Measurements from ENCODE around the gene CRELD2. TPM values are rescaled to one million over a fixed set of nuclear protein-coding genes. Genes with fewer than 3 reads are reported as not detected.

Gene CRELD2
- total RNA-seq, 1 experiment from 2014 or later: 49.7 TPM

DNA sequence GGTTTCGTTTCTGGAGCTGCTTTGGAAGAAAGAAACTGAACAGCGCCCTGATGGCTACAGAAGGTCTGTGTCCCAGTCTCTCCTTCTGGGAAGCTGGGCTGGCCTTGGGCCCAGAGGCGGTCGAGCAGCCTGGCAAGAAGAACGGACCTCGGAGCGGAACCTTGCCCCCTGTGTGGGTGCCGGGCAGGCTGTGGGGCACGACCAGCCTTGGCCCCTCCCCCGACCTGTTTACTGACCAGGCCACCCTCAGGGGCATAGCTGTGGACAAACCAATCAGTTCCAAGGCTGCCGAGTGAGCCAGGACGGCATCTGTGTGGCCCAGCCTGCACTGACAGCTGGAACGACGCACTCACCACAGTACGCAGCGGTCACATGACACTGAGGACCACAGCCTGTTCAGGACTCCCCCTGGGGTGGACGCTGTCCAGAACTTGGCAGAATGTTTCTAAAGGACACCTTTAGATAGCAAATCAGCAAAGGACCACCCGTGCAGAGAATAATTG, 49.3 kb downstream of the CRELD2 start:
- DNase-seq (ENCODE audit: low read depth): no peak

DNA sequence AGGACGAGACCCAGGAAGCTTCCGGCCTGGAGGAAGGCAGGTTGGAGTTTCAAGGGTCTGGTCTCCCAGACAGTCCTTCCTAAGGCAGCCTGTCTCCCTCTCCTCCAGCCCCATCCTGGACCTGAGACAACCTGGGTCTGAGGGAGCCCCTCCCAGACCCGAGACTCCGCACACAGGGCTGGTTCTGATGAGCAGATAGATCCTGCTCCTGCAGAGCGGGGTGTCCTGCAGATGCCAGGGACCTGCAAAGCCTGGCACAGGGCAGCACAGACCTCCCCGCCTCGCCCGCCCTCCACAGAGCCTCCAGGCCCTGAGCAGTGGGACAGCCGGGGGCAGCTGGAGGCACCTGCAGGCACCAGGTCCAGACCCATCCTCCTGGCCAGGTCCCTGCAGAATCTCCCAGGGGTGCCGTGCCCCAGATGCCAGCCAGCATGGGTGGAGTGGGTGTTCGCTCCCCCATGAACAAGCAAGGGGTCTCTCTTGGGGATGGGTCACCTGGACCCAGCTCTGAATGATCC, 49.9 kb downstream of the CRELD2 start:
- no peak for DNase-seq (ENCODE audit: low read depth)

DNA sequence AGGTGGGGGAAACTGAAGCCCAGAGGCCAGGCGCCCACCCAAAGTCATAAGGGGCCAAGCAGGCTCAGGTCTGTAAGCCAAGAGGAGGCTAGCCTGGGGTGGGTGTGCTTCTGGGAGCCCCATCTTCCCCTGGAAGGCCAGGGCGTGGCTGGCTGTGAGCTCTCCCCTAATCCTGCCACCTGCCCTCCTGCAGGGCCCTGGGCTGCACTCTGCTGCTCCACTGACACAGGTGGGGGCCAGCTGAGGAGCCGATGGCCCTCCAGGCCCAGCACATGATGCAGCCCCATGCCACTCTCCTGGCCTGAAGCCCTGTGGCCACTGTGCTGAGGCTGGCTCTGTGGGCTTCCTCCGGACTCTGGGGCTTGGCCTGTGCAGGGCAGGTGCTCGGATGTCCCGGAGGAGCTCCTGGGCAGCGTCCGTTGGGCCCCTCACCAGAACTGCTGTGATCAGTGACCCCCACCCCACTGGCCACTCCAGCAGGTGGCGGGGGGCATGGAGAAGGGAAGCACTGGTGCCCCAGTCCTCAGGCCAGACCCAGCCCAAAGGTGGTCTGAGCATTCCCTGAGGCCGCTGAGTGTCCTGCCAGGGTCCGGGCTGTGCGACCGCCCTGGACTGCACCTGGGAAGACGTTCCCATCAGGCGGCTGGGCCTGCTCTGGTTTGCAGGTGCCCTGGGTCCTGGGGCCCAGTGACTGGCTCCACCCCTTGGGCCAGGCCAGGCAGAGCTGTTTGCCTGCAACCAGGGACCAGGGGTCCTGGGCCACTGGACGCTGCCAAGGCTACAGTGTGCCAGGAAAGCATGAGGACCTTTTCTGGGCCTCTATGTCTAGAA, 50.6 kb downstream of the CRELD2 start:
- DNase-seq (ENCODE audit: low read depth): no peak

DNA sequence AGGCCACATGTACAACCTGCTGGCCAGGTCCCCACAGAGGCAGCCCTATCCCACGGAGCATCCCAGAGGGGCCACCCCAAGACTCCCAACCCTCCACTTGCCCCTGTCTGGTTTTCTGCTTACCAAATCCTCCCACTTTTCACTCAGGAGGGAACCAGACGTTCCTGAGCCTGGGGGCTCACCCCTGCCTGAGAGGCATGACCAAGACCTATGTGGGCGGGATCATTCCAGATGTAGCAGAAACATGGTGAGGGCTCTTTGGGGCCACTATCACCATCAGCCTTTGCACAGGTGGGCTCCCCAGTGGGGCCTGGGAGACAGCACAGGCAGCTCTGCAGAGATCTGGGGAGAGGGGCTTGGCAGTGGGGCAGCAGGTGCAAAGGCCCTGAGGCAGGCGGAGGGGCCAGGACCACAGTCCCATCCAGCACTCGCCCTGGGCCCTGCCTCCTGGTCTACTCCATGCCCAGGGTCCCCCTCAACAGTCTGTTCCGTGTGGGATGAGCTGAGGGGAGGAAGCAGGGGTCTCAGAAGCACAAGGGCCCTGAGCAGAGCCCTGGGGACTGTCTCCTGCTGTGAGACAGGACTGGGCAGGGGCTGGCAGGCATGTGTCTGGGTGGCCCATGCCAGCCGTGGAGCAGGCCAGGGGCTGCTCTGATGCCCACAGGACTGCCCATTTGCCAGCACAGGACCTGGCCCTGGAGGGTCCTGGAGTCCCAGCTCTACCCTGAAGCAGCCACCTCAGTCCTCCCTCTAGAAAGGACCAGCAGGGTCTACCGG, 51.5 kb downstream of the CRELD2 start:
- DNase-seq (ENCODE audit: low read depth): no peak

DNA sequence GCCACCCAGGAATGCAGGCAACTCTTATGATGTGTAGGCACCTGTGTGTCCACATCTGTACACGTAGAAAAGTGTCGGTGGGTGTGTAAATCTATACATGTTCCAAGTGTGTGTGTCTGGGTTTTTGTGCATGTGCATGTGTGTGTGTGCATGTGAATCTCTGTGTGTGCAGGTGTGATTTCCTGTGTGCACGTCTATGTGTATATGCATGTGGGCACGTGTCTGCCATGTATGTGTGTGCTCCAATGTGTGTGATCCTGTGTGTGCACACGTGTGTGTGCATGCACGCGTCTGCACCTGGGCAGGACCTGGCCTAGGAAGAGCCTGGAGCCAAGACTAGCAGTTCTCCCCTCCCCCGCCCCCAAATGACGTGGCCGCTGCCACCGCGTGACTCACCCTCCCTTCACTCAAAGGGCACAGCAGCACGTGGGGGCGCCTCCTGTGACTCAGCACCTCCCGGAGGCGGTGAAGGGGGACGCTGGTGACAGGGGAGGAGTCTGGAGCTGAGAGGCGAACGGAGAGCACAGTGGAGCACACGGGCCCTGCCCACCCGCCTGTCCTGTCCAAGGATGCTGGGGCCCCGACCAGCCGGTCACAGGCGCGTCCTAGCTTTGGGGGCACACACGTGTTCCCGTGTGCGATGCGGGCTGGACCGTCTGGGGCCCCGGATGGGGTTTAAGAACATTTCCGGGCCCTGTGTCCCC, 52.2 kb downstream of the CRELD2 start:
- peak; percentile 97 for DNase-seq (ENCODE audit: low read depth)

DNA sequence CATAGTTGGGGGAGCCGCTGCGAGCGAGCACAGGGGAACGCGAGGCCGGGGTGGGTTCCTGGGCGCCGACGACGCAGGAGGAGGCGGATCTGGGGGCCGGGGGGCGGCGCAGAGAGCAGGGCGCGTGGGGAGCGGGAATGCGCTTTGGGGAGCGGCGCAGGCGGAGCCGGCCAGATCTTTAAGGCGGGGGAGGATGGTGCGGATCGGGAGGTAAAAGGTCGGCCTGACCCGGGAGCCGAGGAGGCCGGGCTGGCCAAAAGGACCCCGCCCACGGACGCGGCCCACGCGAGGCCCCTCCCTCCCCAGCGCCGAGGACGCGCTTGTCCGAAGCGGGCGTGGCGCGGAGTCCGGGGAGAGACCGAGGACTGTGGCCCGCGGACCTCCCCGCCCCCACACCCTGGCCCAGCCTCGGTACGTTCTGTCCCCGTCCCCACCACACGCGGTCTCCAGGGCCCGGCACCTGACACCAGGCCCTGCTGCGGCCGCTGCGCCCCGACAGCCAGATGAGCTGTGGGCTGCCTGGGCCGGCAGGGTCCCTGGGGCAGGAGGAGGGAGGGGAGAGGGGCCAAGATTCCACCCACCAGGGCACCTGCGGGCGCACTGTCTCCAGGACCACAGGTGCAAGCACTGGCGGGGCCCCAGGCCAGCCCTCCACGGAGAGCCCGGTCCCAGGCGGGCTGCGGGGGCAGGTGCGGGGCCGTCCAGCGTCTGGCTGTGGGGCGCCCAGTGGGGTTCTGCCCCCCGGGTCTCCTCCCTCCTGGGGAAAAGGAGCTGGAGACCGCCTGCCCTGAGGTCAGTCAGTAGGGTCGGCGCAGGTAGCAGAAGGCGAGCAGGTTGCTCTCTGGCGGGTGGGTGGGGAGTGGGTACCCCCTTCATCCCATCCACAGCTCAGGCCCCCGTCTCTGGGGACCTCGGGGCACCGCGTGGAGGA, 53.1 kb downstream of the CRELD2 start:
- peak; percentile 66 for DNase-seq (ENCODE audit: low read depth)

DNA sequence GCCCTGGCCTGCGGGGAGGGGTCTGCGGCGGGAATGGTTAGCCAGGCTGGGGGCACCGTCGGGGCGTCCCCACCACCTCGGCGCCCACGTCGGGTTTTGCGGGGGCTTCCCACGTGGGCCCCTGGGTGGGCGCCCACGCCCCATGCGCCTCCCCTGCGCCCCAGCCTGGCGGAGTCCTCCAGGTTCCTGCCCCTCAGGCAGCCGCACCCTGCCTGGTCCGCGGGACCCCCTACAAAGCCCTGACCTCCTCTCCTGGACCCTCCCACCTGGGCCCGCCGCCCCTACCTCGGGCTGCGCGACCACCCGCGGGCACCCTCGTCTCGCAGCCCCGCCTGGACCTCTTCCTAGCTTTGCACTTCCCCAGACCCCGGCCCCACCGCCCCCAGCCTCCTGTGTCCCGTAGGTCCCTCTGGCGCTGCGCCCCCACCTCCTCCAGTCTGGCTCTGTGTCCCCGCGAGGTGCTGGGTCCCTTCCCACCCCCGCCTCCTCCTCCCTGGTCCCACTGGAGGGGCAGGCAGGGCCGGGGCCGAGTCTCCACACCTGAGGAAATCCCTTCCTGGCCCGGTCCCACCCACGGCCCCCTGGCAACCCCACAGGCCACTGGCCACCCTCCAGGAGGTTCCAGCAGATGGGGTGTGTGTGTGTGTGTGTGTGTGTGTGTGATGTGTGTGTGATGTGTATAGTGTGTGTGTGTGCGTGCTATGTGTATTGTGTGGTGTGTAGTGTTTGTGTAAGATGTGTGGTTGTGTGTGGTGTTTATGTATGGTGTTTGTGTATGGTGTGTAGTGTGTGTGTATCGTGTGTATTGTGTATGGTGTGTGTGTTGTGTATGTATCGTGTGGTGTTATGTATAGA, 54.0 kb downstream of the CRELD2 start:
- DNase-seq (ENCODE audit: low read depth): no peak

DNA sequence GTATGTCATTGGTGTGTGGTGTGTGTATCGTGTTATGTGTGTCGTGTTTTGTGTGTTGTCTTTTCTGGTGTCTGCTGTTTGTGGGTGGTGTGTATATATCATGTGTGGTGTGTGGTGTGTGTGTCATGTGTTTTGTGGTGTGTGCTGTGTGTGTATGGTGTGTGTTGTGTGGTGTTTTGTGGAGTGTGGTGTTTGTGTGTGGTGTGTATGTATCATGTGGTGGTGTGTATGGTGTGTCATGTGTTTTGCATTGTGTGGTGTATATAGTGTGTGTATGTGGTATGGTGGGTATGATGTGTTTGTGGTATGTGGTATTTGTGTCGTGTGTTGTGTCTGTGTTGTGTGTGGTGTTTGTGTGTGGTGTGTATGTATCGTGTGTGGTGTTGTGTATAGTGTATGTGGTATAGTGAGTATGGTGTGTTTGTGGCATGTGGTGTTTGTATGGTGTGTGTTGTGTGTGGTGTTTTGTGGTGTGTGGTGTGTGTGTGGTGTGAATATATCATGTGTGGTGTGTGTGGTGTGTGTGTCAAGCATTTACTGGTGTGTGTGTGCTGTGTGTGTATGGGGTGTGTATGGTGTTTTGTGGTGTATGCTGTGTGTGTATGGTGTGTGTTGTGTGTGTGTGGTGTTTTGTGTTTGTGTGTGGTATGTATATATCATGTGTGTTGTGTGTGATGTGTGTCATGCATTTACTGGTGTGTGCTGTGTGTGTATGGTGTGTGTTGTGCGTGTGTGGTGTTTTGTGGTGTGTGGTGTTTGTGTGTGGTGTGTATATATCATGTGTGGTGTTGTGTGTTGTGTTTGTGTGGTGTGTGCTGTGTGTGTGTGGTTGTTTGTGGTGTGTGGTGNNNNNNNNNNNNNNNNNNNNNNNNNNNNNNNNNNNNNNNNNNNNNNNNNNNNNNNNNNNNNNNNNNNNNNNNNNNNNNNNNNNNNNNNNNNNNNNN, 54.9 kb downstream of the CRELD2 start:
- no peak for DNase-seq (ENCODE audit: low read depth)

DNA sequence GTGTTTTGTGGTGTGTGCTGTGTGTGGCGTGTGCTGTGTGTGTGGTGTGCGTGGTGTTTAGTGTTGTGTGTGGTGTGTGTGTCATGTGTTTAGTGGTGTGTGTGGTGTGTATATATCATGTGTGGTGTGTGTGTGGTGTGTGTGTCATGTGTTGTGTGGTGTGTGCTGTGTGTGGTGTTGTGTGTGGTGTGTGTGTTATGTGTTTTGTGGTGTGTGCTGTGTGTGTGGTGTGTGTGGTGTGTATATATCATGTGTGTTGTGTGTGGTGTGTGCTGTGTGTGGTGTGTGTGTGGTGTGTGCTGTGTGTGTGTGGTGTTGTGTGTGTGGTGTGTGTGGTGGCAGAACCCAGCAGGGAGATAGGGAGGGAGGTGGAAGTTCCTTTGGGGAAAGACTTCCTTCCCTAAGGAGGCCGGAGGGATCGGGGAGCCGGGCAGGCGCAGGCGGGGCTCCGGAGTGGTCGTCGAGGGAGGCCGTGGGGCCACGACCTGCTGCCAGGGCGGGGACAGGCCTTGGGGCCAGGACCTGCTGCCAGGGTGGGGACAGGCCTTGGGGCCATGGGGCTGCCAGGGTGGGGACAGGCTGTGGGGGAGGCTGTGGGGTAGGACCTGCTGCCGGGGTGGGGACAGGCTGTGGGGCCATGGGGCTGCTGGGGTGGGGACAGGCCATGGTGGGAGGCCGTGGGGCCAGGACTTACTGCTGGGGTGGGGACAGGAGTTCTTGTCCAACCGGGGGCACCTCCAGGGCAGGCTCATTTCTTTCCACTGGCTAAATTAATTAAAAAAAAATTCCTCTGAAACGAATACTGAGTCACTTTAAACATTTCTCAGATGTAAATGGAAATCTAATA, 57.3 kb downstream of the CRELD2 start:
- DNase-seq (ENCODE audit: low read depth): peak; percentile 39

DNA sequence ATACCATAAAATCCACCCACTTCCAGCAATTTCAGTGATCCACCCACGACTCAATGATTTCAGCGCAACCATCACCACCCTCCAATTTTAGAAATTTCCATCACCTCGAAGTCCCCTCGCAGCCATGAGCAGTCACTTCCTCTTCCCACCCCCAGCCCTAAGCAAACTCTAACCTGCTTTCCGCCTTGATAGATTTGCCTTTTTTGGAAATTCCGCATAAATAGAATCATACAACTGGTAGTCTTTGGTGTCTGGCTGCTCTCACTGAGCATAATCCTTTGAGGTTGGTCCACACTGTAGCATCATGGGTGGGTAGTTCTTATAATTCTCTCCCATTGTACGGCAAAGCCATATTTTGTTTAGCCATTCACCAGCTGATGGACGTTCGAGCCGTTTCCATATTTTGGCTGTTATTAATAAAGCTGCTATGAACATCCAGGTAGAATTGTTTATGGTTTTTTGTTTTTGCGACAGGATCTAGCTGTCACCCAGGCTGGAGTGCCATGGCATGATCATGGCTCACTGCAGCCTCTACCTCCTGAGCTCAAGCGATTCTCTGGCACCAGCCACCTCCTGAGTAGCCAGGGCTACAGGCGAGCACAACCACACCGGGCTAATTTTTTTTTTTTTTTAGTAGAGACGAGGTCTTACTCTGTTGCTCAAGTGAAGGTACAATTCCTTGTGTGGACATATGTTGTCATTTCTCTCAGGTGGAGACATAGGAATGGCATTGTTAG, 58.2 kb downstream of the CRELD2 start:
- DNase-seq (ENCODE audit: low read depth): no peak

Other genes starting within 250 kb of the CRELD2 start
- gene BRD1, start 90.8 kb upstream of the CRELD2 start, total RNA-seq (2014; rRNA removed; shearing (Covaris generic)): 7.2 and 8.2 TPM in 2 replicates
- gene ZBED4, start 64.8 kb upstream of the CRELD2 start, total RNA-seq (2014; rRNA removed; shearing (Covaris generic)): 7.3 and 7.7 TPM in 2 replicates
- gene ALG12, start 196 bp upstream of the CRELD2 start, total RNA-seq (2014; rRNA removed; shearing (Covaris generic)): 15.0 and 18.7 TPM in 2 replicates
- gene PIM3, start 42.1 kb downstream of the CRELD2 start, total RNA-seq (2014; rRNA removed; shearing (Covaris generic)): 9.3 and 12.7 TPM in 2 replicates
- gene IL17REL, start 94.1 kb downstream of the CRELD2 start, total RNA-seq (2014; rRNA removed; shearing (Covaris generic)): not detected in 2 replicates
- gene TTLL8, start 139.7 kb downstream of the CRELD2 start, total RNA-seq (2014; rRNA removed; shearing (Covaris generic)): not detected in 2 replicates
- gene MLC1, start 166.8 kb downstream of the CRELD2 start, total RNA-seq (2014; rRNA removed; shearing (Covaris generic)): not detected in 2 replicates
- 0.29 TPM in 1 of 2 replicates, not detected in the other for gene MOV10L1, start 171.4 kb downstream of the CRELD2 start, total RNA-seq (2014; rRNA removed; shearing (Covaris generic))